Panc1 (cell line): ENCODE data around the gene TMEM87B.

Source experiments
- CTCF ChIP-seq: fragments of 450-650 bp; IDR thresholded peaks from 2 replicates; pipeline ENCODE4 v1.5.1; 2017; ENCODE audit warnings: mild to moderate bottlenecking
- POLR2AphosphoS5 ChIP-seq: IDR thresholded peaks from 2 replicates; pipeline ENCODE4 v1.6.1; 2012; ENCODE audit warnings: mild to moderate bottlenecking, low read depth, low read length, moderate library complexity

GRCh38 chr2:112034924-112035323 lies 20.1 kb upstream of the TMEM87B start:
- TF ChIP-seq CTCF = no peak
- no peak for TF ChIP-seq POLR2AphosphoS5
